Activated T-helper 17 cell treated with anti-CD3 and anti-CD28 coated beads, Interleukin-2, amount 50 U/mL, for 72 hours (primary cell): ENCODE data around the gene FAM168A. TPM values are rescaled to one million over a fixed set of nuclear protein-coding genes. Genes with fewer than 3 reads are reported as not detected.

Source experiments
- ATAC-seq: fragments of 150-1000 bp; cut with Tn5 transposase; replicated peaks from 2 replicates; pipeline ENCODE4 v1.10.0; 2021; ENCODE audit warnings: mild to moderate bottlenecking, moderate library complexity
- H3K27ac Mint-ChIP-seq: one replicate; pipeline ENCODE4 v1.8.0; 2022; ENCODE audit warnings: mixed read lengths
- H3K27me3 Mint-ChIP-seq: one replicate; pipeline ENCODE4 v1.8.0; 2022; ENCODE audit warnings: mixed read lengths
- H3K36me3 Mint-ChIP-seq: one replicate; pipeline ENCODE4 v1.8.0; 2022; ENCODE audit warnings: low read depth, mild to moderate bottlenecking, mixed read lengths
- H3K4me1 Mint-ChIP-seq: one replicate; pipeline ENCODE4 v1.8.0; 2022; ENCODE audit warnings: mixed read lengths
- H3K4me3 Mint-ChIP-seq: one replicate; pipeline ENCODE4 v1.8.0; 2022; ENCODE audit warnings: mild to moderate bottlenecking, mixed read lengths
- H3K9me3 Mint-ChIP-seq: one replicate; pipeline ENCODE4 v1.8.0; 2022; ENCODE audit warnings: mixed read lengths
- total RNA-seq, 2 donors: library from RNA; stranded (reverse); gene quantifications; one replicate each; pipeline ENCODE4 v1.2.3, GENCODE V29; 2022

The FAM168A gene
- total RNA-seq, 2 donors from 2014 or later = 16.0 to 33.2 TPM

DNA sequence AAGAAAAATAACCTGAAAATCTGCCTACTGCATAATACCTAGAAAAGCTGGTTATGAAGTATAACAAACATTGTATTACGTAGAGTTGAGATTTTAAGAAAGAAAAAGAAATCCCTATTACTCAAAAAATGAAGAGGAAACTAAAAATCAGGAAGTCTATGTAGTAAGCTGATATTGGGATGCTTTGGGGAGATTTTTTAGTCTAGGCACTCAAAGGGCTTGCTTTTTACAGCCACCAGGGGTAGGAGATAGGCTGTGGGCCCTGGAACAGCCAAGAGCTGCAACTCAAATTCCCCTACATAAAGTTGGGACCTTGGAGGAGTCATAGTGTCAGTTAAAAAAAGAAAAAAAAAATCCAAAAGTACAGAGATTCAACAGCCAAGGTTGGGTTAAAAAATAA is 131.3 kb downstream of the FAM168A start:
- H3K4me1 Mint-ChIP-seq = peaks cover 4% of the 10 kb centered on the region
- no peak for ATAC-seq
- H3K36me3 Mint-ChIP-seq = peaks cover 18% of the 10 kb centered on the region
- H3K4me3 Mint-ChIP-seq = no peak overlapping the region
- no peaks in the 10 kb centered on the region for H3K9me3 Mint-ChIP-seq
- H3K27ac Mint-ChIP-seq = no peak overlapping the region
- no peaks in the 10 kb centered on the region for H3K27me3 Mint-ChIP-seq

DNA sequence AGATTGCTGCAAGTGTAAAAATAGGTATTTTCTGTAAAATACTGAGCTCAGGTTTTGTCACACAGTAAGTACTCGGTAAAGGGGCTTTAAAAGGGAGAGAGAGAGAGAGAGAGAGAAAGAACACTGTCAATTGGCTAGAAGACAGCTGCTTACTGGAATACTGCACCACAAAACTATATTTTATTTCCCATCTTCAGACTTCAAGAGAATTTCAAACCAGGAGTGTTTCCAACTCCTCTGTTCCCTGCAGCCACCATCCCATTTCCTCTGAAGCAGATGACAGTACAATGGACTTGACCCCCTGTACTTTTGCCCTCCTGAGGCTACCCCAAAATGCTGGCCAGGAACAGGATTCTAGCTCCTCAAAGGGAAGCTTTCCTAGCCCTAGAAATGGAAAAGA is 132.0 kb downstream of the FAM168A start:
- Mint-ChIP-seq H3K9me3 (no peaks in the 10 kb centered on the region), H3K27ac (no peak overlapping the region), H3K36me3 (peaks cover 17% of the 10 kb centered on the region), H3K4me3 (no peak overlapping the region), H3K27me3 (no peaks in the 10 kb centered on the region), H3K4me1 (peaks cover 4% of the 10 kb centered on the region)
- no peak for ATAC-seq

DNA sequence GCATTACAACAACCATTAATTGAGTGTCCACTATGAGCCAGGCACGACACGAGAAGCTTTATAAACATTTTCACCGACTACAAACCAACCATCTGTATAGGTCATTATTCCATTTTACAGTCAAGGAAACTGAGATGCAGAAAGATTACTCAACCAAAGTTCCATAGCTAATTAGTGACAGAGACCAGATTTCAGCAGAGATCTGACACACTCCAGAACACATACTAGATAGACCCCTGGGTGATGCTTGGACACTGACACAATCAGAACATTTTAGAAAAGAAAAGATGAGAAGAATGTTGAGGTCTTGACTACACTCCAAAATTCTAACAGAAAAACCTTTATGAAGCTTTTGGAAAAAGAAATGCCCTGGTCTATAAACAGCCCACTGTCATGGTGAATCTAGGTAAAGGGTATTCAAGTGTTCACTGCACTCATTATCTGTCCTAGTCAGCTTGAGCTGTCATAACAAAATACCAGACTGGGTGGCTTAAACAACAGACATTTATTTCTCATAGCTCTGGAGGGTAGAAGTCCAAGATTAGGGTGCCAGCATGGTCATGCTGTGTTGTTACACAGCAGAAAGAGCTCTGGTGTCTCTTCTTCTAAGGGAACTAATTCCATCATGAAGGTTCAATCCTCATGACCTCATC is 132.8 kb downstream of the FAM168A start:
- Mint-ChIP-seq H3K27me3 (no peaks in the 10 kb centered on the region), H3K27ac (no peak overlapping the region), H3K9me3 (no peaks in the 10 kb centered on the region), H3K36me3 (peaks cover 11% of the 10 kb centered on the region), H3K4me3 (no peak overlapping the region), H3K4me1 (no peaks in the 10 kb centered on the region)
- no peak for ATAC-seq

DNA sequence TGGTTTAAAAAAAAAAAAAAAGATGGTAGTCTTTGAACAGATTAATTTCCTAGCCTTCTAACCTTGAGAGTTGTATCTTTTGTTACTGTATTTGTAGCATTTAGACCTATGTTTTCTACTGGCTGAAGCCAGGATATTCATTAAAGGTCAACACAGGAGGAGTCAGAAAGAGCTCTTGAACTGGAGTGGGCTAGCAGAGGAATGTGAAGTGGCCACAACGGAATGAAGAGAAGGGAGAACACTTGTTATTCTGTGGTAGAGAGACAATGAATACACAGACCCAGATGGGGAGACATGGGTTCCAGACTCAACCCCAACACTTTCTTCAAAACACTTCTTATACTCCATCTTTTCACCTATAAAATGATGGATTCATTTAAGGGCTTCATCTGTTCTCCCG is 133.6 kb downstream of the FAM168A start:
- H3K27me3 Mint-ChIP-seq = no peaks in the 10 kb centered on the region
- no peak overlapping the region for H3K27ac Mint-ChIP-seq
- H3K4me1 Mint-ChIP-seq = no peaks in the 10 kb centered on the region
- peaks cover 11% of the 10 kb centered on the region for H3K36me3 Mint-ChIP-seq
- no peak for ATAC-seq
- H3K4me3 Mint-ChIP-seq = no peak overlapping the region
- H3K9me3 Mint-ChIP-seq = no peaks in the 10 kb centered on the region

DNA sequence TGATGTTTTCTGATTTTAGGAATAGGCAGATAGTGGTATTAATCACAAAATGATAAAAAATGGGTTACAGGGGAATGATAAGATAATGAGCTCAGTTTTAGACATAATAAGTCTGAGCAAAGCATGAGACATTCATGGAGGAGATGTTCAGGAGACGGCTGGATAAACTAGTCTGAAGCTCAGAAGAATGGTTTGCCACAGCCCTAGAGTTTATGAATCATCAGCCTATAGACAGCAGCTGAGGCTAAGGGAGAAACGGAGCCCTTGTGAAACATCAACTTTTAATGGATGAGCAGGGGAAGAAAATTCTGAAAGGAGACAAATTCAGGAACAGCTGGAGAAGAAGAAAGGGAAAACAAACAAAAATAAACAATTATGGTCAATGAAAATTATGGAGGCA is 134.6 kb downstream of the FAM168A start:
- Mint-ChIP-seq H3K9me3 (no peaks in the 10 kb centered on the region), H3K27ac (no peak overlapping the region), H3K27me3 (no peaks in the 10 kb centered on the region), H3K4me3 (no peak overlapping the region), H3K36me3 (peaks cover 11% of the 10 kb centered on the region), H3K4me1 (no peaks in the 10 kb centered on the region)
- ATAC-seq = no peak

DNA sequence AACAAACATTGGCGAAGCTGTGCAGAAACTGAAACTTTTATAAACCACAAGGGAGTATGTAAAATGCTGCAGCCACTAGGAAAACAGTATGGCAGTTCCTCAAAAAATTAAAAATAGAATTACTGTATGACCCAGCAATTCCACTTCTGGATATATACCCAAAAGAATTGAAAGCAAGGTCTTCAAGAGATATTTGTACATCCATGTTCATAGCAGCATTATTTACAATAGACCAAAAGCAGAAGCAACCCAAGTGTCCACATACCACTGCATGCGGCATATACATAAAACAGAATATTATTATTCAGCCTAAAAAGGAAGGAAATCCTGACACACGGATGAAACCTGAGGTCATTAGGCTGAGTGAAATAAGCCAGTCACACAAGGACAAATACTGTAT is 135.9 kb downstream of the FAM168A start:
- Mint-ChIP-seq H3K4me3 (no peak overlapping the region), H3K27me3 (no peaks in the 10 kb centered on the region), H3K36me3 (peaks cover 16% of the 10 kb centered on the region), H3K9me3 (no peaks in the 10 kb centered on the region), H3K4me1 (no peaks in the 10 kb centered on the region), H3K27ac (no peak overlapping the region)
- no peak for ATAC-seq

DNA sequence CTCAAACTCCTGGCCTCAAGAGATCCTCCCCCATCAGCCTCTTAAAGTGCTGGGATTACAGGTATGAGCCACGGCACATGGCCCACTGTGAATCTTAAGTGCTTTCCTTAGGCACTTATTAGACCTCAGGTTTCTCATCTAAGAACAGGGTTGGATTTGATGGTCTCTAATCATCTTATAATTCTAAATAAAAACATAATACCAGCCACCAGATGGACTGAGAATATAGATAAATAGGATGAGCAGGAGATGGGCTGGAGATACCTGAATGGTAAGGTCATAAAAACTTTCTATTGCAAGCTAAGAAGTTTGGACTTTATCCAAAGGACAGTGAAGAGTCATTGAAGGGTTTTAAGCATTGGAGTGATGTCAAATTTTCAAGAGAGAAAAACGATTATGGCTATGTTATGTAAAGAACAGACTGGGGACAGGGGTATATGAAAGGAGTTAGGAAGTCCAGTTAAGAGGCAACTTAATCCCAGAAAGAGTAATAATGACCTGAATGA is 136.5 kb downstream of the FAM168A start:
- ATAC-seq = no peak
- Mint-ChIP-seq H3K27ac (no peak overlapping the region), H3K36me3 (peaks cover 17% of the 10 kb centered on the region), H3K4me3 (no peak overlapping the region), H3K4me1 (no peaks in the 10 kb centered on the region), H3K9me3 (no peaks in the 10 kb centered on the region), H3K27me3 (no peaks in the 10 kb centered on the region)

DNA sequence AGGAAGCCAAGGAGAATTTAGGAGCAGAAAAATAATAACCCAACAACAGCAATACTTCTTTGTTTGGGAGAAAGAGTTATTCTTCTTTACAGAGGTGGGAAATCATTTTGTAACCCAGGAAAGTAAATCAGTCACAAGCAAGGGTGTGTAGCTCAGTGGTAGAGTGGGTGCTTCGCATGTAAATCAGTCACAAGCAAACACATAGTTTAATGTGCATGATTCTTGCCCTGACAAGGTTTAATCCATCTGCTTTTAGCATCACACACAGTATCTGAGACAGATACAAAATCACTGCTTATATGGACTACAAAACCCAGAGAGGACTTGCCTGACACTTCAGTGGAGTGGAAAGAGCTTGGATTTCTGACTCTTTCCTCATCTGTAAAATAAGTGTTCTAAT is 139.7 kb downstream of the FAM168A start:
- Mint-ChIP-seq H3K27me3 (no peaks in the 10 kb centered on the region), H3K4me1 (peaks cover 4% of the 10 kb centered on the region), H3K27ac (no peak overlapping the region), H3K36me3 (peaks cover 7% of the 10 kb centered on the region), H3K4me3 (no peak overlapping the region), H3K9me3 (no peaks in the 10 kb centered on the region)
- no peak for ATAC-seq

DNA sequence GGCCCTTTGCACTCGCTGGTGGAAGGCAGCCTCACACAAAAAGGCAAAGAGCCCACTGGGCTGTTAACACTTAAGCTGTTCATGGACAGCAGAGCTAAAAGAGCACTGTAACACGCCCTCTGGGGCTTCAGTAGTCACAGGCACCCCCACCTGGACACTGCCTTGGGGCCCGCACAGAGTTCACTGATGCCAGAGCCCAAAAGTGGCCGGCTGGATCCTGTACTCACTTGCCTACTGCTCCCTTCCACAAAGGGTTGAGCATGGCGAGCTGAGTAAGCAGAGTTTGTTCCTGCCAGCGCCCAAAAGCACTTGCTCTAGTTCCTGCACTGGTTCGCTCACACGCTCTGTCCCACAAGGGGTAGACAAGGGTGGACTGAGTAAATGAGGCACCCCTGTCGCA is 142.9 kb downstream of the FAM168A start:
- ATAC-seq = no peak
- H3K9me3 Mint-ChIP-seq = no peaks in the 10 kb centered on the region
- peaks cover 6% of the 10 kb centered on the region for H3K36me3 Mint-ChIP-seq
- H3K4me1 Mint-ChIP-seq = peaks cover 4% of the 10 kb centered on the region
- H3K4me3 Mint-ChIP-seq = no peak overlapping the region
- H3K27me3 Mint-ChIP-seq = no peaks in the 10 kb centered on the region
- H3K27ac Mint-ChIP-seq = no peak overlapping the region

DNA sequence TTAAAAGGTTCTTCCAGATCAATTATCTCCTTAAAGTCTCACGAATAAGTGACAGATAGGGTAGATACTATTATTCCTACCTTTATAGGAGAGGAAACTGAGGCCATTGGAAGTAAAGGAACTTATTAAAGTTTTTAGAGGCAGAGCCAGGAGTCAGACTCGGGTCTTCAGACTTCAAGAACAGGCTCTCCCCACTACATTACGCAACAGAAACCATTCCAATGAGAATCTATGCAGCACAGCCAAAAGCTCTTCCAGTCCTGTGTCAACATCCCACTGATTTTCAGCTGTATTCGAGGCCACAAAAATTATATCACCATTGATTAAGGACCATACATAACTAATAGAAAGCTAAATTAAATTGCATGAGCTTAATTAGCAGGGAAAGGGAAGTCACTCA is 144.3 kb downstream of the FAM168A start:
- ATAC-seq = no peak

DNA sequence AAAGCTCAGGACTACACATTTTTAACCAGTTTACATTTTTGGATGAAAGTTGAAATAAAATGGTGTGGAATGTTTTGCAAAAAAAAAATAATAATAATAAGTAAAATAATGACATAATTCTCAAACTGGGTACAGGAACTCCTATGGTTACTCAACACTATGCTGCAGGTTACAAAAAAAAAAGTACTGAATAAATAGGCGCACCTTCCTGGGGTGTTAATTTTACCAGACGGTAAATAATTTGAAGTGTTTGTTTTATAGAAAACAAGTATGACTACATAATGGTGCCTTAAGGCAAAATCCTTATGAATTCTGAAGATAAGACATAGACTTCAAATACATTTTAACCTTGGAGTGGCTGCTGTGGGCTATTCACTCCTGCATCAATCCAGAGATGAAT is 145.2 kb downstream of the FAM168A start:
- H3K9me3 Mint-ChIP-seq = no peaks in the 10 kb centered on the region
- H3K27me3 Mint-ChIP-seq = no peaks in the 10 kb centered on the region
- peaks cover 6% of the 10 kb centered on the region for H3K36me3 Mint-ChIP-seq
- H3K4me1 Mint-ChIP-seq = peaks cover 5% of the 10 kb centered on the region
- ATAC-seq = no peak
- no peak overlapping the region for H3K4me3 Mint-ChIP-seq
- no peak overlapping the region for H3K27ac Mint-ChIP-seq

More for the DNA sequence above, 144.3 kb downstream of the FAM168A start:
- peaks cover 6% of the 10 kb centered on the region for H3K36me3 Mint-ChIP-seq
- H3K27me3 Mint-ChIP-seq = no peaks in the 10 kb centered on the region
- no peaks in the 10 kb centered on the region for H3K9me3 Mint-ChIP-seq
- H3K4me3 Mint-ChIP-seq = no peak overlapping the region
- no peak overlapping the region for H3K27ac Mint-ChIP-seq
- peaks cover 4% of the 10 kb centered on the region for H3K4me1 Mint-ChIP-seq

DNA sequence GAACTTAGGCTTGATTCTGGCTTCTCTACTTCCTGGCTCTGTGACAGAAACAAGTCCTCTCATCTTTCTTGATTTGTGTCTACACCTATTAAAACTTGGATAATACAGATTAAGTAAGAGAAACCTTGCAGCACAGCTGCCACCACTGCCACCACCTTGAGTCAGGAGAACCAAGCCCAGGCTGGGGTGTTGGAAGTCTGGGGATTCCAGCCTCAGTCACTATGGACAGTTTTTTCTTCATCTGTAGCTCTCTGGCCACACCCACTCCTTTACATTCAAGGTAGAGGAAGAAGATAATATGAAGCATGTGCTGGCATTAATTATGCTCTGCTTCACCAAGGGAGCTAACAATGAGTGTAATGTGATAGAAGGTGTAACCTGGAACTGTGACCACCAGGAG is 146.0 kb downstream of the FAM168A start:
- ATAC-seq = no peak
- Mint-ChIP-seq H3K27me3 (no peaks in the 10 kb centered on the region), H3K27ac (no peak overlapping the region), H3K4me1 (peaks cover 10% of the 10 kb centered on the region), H3K9me3 (no peaks in the 10 kb centered on the region), H3K4me3 (no peak overlapping the region), H3K36me3 (no peaks in the 10 kb centered on the region)

DNA sequence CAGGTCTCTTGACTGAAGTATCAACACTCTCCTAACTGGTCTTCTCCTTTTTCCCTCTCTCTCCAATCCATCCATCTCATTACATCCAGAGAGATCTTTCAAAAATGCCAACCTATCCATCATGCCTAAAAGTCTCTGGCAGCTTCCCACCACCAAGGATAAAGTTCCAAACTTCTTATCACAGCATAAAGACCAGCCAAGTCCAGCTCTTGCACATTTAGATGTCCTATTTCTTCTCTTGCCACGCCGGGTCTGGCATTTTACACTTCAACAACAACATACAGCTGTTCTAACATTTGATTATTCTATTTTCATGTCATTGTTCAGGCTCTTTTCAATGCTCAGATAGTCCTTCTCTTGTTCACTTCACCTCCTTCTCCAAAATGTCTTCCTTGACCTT is 151.1 kb downstream of the FAM168A start:
- no peaks in the 10 kb centered on the region for H3K9me3 Mint-ChIP-seq
- H3K4me3 Mint-ChIP-seq = no peak overlapping the region
- H3K4me1 Mint-ChIP-seq = peaks cover 10% of the 10 kb centered on the region
- H3K27me3 Mint-ChIP-seq = no peaks in the 10 kb centered on the region
- H3K27ac Mint-ChIP-seq = no peak overlapping the region
- ATAC-seq = no peak
- peaks cover 9% of the 10 kb centered on the region for H3K36me3 Mint-ChIP-seq

DNA sequence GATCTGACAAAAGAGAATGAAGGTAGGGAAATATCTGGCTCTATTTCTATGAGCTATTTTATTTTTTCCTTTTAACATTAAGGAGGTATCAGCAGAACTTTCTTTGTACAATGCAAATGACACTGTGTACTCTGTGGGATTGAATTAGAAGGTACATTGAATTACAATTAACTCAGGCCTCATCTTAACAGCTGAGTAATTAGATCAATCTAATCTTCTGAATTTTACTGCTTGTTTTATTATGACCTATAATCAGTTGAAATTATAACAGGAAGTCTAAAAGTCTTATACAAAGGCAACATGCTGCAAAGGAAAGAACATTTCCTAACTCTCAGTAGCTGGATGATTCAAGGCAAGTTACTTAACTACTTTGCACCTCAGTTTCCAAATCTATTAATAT is 151.9 kb downstream of the FAM168A start:
- Mint-ChIP-seq H3K36me3 (peaks cover 14% of the 10 kb centered on the region), H3K4me3 (no peak overlapping the region), H3K9me3 (no peaks in the 10 kb centered on the region), H3K4me1 (peaks cover 10% of the 10 kb centered on the region), H3K27me3 (no peaks in the 10 kb centered on the region), H3K27ac (no peak overlapping the region)
- no peak for ATAC-seq

DNA sequence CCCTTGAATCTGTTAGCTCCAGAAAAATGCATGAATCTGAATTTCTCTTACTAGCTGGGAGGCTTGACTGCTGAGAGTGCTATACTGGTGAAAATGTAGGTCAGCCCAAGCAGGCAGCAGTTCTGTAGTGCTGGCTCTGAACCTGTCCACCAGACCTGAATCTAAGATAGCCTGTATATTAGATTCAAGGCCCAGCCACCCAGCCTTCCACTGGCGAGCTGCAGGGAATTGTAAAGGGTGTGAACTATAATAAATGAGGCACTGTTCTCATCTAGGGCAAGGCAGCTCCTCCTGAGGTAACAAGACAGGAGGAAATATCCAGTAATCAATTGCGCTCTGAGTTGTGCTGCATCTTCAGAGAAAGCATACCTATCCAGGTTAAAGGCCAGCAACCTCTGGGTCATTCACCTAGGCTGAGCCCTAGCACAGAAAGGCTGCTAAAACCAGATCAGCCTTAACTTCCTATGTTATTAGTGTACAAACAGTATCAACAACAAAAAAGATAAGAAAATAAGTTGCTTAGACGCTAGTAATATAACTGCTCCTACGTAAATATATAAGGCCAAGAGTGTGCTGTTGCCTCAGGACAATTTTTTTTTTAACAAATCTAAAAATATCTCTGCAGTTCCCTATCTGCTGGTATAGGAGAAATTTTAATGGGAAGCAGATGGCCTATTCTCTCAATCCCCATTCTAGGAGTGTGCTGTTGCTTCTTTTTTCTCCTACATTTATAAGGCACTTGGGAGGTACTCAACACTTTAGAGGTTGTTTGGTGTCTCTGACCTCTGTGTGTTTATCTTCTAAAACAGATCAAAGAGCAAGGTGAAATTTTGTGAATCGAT is 158.7 kb downstream of the FAM168A start:
- Mint-ChIP-seq H3K4me3 (no peak overlapping the region), H3K9me3 (no peaks in the 10 kb centered on the region), H3K27ac (no peak overlapping the region), H3K4me1 (no peaks in the 10 kb centered on the region), H3K36me3 (peaks cover 14% of the 10 kb centered on the region), H3K27me3 (no peaks in the 10 kb centered on the region)
- ATAC-seq = no peak
